GM21737 (cell line): Measurements from ENCODE around the gene FAM118B.

Source experiments
- ATAC-seq: cut with Tn5 transposase; IDR thresholded peaks from one replicate; pipeline ENCODE4 v1.9.1; 2021; ENCODE audit warnings: mild to moderate bottlenecking, moderate library complexity; ENCODE audit not compliant: unreplicated experiment

FAM118B gene

DNA sequence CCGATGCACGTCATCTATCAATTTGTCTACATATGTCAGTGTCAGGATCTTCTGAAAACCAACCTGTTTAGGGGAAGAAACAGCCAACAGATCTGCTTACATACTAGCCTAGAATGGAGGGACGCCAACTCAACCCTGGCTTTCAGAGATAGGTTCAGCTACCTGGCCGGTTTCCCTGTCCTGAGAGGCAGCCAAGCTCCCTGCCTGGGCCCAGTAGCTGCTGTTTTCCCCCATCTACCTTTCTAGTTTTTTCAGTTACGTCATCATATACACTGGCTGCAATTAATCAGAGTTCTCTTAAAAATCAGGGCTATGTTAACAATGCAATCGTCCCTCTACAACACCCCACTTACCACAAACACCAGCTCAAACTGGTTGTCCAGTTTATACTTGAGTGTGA is 56.1 kb downstream of the FAM118B start:
- no peak for ATAC-seq

DNA sequence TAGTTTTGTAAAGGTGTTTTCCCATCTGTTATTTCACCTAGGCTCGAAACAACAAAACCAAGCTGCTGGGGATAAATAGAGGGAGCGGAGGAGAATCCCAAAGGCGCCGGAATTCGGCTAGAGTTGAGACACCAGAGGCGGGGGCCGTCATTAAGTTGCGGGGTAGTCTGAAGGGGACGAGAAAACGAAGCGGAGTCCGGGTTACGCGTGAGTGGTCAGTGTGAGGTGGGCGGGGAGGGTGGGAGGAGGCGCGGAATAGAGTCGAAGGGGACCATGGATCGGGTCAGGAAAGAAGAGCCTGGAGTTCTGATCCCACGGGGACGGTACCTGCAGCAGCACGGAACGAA is 56.8 kb downstream of the FAM118B start:
- ATAC-seq: no peak

DNA sequence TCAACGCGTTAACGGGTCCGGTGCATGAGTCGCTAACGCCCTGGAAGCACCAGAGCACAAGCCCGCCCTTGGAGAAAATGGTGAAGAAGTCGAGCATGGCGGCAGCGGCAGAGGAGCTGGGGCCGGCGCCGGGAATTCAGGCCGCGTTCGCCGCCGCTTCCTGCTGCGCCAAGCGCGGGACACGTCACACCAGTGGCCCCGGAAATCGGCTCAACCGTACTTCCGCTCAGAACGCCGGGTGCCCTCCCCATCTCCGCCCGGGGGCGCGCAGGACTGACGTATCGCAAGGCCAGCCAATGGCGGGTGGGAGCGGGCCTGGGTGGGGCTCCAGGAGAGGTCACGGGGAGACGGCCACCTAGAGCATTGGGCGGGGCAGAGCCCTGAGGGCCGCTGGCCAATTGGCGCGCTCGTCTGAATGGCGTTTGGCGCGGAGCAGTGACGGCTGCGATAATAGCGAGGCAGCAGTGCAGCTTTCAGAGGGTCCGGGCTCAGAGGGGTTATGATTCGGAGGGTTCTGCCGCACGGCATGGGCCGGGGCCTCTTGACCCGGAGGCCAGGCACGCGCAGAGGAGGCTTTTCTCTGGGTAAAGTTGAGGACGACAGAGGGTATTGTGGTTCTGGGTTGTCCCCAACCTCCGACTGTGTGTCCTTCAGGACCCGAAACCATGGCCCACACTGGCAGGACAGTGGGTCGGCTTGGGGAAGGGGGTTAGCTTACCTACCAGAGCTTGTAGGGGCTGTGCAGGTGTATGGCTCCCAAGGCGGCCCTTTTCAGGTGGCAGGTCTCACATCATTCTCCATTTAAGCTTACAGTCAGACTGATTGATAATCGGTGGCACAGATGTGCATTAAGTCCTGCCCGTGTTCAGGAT is 57.4 kb downstream of the FAM118B start, which contains the start of the genes FOXRED1 and SRPRA:
TSS of gene FOXRED1 (plus strand) at position 447 of the 872 bp plus-strand sequence. CDS start at position 500, 53 bp downstream.
TSS of gene SRPRA (minus strand) at position 188 of the 872 bp plus-strand sequence. CDS start at position 97, 91 bp downstream.
- peak; percentile 99 for ATAC-seq

DNA sequence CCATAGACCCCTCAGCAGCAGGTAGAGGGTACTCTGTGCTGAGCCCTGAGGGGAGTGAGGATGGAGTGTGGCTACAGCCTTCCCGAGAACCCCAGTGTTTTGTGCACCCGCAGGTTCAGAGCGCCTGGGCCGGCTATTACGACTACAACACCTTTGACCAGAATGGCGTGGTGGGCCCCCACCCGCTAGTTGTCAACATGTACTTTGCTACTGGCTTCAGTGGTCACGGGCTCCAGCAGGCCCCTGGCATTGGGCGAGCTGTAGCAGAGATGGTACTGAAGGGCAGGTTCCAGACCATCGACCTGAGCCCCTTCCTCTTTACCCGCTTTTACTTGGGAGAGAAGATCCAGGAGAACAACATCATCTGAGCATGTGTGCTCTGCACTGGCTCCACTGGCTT is 65.7 kb downstream of the FAM118B start:
- ATAC-seq: no peak

DNA sequence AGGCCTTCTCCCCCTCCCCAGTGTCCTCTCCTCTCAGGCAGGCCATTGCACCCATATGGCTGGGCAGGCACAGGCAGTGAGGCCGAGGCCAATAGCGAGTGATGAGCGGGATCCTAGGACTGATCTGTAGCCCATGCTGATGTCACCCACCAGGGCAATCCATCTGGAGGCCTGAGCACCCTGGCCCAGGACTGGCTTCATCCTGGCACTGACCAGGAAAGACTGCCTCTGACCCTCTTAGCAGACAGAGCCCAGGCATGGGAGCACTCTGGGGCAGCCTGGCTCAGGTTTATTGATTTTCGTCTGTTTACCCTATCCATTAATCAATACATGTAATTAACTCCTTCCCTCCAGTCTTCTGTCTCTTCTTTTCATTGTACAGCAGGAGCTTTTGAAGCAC is 66.2 kb downstream of the FAM118B start:
- no peak for ATAC-seq

DNA sequence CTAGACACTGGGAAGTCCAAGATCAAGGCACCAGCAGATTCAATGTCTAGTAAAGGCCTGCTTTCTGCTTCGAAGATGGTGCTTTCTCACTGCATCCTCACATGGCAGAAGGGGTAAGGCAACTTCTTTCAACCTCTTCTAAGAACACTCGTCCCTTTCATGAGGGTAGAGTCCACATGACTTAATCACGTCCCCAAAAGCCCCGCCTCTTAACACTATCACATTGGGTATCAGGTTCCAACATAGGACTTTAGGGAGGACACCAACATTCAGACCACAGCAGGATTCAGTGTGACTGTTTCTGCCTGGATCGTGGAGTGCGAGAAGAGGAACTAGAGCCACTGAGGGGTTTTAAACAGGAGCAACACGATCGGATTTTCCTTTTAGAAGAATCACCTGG is 67.6 kb downstream of the FAM118B start:
- ATAC-seq: no peak

DNA sequence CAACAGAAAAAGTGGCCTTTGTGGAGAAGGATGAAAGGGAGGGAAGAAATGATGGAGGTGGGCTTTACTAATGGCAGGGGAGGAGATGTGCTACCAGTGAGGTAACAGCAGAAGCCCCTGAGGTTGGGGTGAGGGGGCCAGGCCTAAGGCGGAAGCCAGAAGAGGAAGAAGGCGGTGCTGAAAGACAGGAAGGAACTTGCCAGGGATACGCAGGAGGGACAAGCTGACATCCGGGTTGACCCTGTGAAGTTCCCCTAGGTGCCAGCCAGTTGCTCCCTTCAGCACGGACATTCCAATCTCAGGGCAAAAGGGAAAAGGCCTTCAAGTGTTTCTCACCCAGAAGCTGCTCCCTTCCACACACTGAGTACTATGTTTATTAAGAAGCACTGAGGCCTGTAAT is 69.0 kb downstream of the FAM118B start:
- ATAC-seq: no peak

DNA sequence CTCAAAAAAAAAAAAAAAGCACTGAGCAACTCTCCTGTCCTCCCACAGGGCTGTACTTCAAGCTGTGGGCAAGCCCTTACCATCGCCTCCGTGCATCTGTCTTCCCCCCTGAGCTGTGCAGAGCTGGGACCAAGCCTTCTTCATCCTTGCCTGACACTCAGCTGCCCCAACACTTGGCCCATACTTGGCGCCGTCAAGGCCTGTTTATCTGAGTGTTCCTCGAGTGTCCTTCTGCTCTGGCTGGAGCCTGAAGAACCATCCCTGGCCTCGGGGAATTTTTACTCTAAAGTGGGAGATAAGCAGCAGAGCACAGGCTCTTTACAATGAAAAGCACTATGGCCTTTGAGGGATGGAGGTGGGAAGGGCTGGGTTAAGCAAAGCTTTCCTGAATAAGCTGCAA is 69.7 kb downstream of the FAM118B start:
- no peak for ATAC-seq

DNA sequence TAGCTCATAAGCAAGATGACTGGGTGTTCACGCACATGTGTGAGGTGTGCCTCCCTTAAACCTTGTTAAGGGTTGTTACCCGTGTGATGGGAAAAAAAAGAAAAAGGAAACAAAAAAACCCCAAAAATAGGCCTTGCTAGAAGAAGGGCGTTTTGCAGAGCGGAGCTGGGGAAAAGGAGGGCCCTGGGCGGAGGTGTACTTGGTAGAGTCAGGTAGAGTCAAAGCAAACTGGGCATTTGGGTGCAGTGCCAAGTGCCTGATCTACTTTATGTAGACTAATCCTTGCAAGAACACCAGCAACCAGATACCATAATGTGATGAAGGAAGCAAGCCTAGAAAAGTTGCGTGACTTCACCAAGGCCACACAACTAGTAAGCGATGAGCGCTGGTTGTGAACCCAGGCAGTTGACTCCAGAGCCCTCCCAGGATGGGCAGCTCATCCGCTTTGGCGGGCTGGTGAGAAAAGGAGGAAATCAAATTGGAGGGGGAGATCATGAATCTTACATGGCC is 70.1 kb downstream of the FAM118B start:
- ATAC-seq: no peak

DNA sequence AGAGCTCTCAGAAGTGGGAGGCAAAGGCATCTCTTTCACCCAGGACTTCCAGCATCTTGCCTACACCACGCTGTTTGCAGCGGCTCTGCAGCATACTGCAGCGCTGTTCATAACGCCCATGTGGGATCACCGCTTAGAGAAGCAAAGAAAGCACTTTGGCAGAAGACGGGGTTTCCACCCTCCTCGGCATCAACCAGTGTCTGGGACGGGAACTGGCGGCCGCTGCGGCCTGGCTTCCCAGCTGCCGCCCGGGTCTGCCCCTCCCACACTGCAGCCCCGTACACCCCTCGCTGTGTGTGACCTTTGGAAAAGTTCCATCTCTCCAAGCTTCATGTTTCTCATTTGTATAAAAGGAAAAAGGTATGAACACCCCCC is 70.8 kb downstream of the FAM118B start:
- peak; percentile 31 for ATAC-seq

DNA sequence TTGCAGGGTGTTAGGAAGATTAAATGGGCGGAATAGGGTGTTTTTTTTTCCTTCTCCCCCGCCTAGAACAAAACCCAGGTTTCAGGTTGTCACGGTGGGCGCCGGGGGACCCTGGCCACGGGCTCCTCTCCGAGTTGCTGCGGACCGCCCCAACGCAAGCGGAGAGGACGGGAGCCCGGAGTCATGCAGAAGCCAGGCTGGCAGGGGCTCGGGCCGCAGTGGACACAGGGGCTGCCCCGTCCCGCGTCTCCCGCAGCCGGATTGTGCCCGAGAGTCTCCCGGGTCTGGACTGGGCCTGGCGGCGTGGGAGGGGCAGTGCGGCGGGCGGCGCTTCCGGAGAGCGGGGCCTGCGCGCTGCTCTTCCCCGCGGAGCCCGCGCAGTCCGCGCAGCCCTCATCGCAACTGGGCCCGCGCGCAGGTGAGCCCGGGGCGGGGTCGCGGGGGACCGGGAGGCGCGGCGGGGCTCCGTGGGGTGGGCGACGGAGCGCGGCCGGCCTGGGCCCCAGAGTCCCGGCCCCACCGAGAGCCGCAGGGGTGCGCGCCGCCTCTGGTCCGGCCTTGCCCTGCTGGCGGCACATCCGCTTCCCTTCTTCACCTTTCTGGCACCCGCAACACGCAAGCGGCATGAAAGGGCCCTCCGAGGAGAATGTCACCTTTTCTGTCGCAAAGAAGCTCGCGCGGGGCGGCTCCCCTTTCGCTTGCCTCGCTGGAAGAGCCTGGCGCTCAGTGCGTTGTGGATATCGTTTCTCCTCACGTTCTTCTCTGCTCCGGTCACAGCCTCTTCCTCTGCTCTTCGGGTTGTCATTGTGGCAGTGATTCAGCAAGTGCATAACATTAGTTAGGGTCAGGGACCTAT is 71.4 kb downstream of the FAM118B start, which contains the start of gene TIRAP:
TSS of gene TIRAP (plus strand) at position 358 of the 856 bp plus-strand sequence. CDS start 7,802 bp downstream, outside the sequence.
- peak; percentile 59 for ATAC-seq

DNA sequence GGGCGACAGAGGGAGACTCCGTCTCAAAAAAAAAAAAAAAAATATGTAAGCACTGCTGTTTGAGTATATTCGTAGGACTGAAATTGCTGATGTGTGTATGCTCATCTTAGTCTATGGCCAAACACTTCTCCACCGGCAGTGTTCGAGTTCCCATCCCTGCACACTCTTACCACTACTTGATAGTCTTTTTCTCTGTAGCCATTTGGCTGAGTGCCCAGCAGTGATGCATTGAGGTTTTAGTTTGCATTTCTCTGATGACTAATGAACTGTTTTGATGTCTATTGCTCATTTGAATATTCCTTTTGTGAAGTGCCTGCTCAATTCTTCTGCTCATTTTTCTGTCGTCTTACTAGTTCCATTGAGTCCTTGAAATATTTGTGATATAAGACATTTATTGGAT is 73.2 kb downstream of the FAM118B start:
- ATAC-seq: no peak

DNA sequence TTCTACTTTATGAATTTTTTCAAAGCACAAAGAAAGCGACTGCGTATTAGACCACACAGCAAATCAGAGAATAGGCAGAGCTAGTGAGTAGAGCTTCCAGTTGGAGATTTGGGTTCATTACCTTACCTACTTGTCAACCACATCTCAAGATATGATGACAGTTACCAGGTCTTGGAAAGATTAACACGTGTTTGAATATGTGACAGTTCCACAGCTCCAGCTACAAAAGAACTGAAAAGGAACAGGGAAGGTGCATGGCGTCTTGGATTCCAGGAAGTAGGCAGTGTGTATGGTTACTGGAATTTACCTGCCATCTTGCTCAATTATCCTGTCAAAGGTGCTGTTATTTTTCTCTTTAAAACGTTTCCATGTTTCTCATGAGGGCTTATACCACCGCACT is 76.7 kb downstream of the FAM118B start:
- no peak for ATAC-seq

DNA sequence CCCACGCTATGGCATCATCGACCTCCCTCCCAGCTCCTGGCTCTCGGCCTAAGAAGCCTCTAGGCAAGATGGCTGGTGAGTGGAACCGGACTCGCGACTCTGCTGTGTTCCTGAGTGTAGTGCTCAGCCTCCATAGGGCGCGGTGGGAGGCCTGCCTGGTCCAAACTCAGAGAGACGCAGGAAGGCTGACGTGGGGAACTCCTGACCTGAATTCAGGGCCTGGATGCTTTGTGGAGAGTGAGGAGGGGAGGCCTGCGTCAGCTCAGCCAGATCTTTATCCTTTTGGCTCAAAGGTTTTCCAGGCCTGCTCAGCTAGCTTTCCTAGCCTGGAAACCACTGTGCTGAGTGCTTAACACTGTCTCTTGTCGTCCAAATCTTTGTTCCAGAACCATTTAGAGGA is 79.3 kb downstream of the FAM118B start:
- no peak for ATAC-seq

DNA sequence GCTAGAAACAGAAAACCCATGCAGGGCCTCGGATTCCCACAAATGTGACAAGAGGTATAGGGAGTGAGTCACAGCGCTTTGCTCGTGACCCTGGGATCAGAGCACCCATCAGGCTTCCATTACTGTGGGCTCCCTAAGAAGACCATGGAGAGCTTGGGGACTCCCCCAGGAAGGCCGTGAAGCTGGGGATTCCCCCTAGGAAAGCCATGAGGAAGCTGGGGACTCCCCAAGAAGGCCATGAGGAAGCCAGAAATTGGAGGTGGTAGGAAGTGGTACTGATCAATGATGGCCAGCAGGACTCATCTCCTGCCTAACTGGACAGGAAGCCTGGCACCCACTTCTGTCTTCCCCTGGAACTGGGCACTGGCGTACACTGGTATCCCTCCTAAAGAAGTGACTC is 82.1 kb downstream of the FAM118B start:
- ATAC-seq: no peak

DNA sequence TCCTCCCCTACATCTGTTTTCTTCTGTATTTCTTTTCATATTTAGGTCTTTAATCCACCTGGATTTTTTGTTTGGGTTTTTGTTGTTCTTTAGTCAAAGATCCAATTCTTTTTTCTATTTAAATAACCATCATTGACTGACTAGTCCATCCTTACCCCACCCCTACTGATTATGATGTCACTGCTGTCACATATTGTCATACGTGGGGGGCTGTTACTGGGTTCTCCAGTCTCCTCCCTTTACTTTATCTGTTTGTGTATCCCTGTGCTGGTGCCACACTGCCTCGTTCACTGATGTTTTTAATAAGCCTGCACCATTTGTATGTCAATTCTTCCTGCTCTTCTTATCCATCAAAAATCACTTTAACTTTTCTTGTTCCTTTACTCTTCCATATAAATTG is 85.4 kb downstream of the FAM118B start:
- no peak for ATAC-seq

DNA sequence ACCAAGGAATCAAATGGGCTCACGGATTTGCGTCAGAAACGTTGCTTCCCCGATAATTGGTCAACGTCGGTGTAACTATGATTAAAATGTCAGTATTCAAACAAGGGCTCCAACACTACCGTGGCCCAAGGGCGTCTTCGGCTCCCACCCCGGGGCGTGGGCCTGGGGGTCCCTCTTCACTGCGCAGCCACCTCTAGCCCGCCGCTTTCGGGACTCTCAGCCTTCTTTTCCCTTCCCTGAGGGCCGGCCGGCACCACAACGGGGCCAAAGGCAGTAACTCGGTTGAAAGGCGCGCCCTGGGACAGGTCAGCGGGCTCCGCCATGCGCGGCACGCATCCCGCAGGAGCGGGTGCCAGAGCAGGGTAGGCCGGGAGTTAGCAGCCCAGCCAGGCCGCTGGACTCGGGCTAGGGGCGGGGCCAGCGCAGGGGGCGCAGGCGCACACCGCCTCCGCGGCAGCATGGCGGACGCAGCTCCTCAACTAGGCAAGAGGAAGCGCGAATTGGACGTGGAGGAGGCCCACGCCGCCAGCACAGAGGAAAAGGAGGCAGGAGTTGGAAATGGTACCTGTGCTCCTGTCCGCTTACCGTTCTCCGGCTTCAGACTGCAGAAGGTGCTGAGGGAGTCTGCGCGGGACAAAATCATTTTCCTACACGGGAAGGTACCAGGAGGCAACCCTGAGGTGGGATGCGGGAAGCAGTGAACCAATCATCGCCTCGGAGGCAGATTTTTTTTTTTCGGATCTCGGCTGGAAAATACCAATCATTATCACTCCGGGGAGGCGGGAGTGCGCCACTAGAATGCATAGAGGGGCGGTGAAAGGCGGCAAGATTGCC is 92.3 kb downstream of the FAM118B start, which contains the start of gene DCPS:
TSS of gene DCPS (plus strand) at position 438 of the 834 bp plus-strand sequence. CDS start at position 459, 21 bp downstream.
- peak; percentile 91 for ATAC-seq

DNA sequence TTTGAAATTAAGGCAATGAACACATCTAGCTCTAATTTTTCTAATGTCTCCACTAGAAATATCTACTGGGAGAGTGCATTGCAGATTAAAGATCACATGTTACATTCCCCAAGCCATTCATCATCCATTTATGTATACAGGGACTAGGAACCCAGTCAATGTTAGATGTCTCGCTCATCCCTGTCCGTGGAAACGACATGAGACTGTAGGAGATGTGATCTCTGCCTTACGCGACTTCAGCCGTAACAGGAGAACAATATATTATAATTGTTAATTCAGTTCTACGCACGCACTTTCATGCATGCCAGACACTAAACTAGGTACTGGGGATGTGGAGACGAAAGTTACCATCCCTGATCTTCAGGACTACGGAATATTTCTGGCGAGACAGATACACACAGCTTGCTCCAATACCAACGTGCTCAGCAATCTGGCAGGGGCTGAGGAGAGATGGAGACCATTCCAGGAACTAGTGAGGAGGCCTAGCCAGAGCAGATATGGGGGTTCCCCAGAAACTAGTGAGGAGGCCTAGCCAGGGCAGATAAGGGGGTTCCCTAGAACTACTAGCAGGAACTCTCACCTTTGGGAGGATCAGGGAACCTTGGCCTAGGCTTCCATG is 93.0 kb downstream of the FAM118B start:
- ATAC-seq: peak; percentile 27

DNA sequence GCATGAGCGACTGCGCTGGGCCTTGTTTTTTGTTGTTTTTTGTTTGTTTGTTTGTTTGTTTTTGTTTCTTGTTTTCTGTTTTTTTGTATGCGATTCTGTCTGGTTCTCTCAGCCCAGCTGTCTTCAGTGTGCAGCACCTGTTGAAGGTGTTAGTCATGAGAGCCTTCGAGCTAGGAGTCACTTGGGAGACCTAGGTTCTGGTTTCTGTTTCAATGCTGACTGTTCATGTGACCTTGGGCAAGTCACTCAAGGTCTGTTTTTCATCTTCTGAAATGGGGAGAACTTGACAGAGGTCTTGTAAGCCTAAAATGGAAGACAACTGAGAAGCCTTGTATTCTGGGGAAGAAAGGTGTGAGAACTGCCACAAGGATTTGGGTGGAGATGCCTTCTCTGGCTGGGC is 94.1 kb downstream of the FAM118B start:
- ATAC-seq: no peak

DNA sequence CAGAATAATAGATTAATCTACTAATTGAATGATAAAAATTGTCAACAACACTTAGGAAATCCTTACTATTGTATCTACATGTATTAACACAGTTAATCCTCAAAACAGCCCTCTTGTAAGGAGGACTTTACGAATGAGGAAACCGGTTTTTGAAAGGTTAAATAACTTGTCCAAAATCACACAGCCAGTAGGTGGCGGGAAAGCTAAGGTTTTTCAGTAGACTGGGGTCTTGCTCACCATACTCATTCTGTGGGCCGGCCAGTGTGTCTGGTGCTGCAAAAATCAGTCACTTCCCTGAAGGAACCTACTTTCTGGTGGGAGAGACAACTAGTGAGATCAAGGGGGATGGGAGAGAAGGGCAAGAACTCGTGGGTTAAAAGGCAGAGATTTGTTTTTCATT is 96.1 kb downstream of the FAM118B start:
- ATAC-seq: no peak
